GM18499 (cell line): ENCODE results near the gene EEFSEC.

ENCODE experiments used
- ATAC-seq: cut with Tn5 transposase; IDR thresholded peaks from one replicate; pipeline ENCODE4 v1.9.1; 2021; ENCODE audit warnings: moderate number of reproducible peaks; ENCODE audit not compliant: insufficient read depth, unreplicated experiment

The EEFSEC gene

DNA sequence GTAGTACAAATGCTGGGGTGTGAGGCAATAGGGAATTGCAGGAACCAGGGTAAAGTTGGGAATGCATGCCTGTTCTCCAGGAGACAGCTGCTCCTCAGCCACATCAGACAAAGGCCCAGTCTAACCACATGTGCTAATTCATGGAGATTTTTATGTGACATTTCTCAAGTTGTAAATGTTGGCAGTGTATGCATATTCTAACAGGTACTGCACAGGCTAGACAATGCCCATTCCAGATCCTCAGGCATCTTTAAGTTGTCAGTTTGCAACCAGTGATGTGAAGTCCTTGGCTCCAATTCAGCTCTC is 84.9 kb downstream of the EEFSEC start:
- no peak for ATAC-seq

DNA sequence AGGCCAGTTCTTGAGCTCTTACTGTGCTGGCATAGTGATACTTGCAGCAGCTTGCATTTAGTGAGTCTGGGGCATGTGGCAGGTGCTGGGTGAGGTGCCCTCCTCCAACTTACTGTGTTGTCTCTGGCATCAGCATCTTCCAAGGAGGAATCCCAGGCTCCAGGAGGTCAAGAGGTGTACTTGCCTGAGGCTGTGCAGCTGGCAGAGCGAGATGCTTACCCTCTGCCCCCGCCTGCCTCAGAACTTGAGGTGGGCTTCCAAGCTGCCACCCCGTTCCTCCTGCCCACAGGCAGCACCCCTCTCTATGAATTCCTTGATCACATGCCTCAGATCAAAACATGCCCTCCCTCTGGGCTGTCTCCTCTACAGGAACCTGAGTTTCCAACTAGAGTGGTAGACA is 86.0 kb downstream of the EEFSEC start:
- no peak for ATAC-seq

DNA sequence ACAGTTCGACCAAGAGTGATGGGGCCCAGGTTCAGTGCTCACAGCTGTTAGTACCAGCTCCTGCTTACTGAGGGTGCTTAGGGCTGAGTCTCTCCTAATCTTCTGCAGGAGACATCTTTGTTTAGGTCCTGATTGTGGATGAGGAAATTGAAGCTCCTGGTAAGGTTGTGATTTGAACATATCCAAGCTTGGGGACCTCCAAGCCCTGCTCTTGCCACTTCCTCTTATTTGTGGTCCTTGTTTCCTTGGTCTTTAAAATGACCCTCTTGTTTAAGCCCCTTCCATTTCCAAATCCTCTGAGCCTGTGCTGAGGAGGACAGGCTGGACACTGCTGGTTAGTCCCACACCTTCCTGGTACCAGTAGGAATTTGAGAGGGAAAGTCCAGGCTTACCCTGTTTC is 87.0 kb downstream of the EEFSEC start:
- ATAC-seq: no peak

DNA sequence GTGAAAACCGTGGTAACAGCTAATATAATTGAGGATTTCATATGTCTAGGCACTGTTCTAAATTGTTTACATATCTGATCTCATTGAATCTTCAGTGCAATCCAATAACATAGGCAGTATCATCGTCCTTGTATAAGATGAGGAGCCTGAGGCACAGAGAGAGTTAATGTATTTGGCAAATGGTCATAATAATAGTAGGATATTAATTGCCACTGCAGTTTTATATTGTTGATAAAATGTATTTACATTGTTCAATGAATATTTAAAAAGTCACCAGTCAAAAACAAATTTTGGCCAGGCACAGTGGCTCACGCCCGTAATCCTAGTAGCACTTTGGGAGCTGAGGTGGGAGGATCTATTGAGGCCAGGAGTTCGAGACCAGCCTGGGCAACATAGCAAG is 88.5 kb downstream of the EEFSEC start:
- ATAC-seq: no peak

DNA sequence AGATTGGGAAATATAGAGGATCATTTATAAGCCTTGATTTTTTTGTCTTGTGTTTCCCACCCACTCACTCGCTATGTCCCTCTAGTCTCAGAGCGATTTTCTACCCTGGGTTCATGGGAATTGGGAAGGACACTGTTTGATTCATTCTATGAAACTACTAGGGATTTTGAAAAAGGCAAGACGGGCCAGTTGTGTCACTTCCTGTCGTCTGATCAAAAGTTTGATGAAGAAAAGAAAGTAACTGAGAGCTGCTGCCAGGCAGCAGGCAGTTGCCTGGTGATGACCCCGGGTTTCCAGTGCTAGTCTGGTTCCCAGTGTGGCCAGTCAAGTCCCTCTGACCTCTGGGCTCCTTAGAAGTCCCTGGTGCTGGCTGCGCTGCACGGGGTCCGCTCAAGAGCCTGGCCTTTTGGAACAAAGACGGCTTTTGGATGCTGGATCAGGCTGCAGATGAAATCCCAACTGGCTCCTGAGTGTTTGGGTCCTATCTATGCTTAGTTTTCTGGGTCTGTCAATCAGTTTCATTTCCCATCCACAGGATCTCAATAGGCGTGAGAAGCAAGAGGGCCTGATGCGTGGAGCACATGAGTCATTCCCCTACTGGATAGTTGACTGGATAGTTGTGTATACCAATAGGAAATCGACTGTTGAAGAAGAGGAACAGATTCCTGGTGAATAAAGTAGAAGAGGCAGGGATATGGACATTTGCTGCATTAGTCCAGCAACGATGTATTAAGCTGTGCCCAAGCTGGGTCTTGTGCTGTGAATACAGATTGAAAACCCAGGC is 89.7 kb downstream of the EEFSEC start:
- ATAC-seq: no peak

DNA sequence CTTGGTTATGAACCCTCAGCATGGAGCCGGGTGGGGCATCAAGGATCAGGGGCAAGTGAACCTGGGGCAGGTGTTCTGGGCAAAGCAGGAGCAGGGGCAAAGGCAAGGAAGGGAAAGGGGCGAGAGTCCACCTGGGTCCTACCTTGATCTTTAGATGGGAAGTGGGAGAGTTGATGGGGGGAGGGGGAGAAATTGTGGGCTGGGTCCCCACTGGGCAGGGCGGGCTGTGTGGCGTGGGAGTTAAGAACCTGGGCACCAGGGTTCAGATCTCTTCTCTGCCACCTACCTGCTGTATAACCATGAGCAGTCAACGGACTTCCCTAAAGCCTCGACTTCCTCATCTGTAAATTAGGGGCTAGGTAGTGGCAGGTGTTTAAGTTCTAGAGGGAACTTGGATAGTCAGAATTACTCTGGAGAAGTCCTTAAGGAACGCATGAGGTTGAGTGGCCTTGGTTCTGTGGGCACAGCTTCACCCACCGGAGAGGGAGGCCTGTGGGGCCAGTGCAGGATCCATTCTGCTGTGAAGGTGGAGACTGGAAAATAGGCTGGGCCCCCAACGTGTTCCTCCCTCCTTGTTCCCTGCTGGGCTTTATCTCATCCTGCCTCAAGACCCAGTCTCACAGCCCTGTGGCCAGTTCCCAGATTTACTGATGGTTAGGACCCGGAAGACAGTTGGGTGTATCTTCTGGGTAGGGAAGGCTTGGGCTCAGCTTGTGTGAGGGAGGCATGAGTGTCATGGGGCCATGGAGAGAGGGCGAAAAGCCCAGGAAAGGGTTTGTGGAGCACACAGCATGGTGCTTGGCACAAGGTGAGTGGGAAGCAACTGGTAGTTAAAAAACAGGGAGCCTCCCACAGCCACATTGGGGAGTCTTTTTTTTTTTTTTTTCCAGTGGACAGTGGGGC is 90.6 kb downstream of the EEFSEC start:
- no peak for ATAC-seq

DNA sequence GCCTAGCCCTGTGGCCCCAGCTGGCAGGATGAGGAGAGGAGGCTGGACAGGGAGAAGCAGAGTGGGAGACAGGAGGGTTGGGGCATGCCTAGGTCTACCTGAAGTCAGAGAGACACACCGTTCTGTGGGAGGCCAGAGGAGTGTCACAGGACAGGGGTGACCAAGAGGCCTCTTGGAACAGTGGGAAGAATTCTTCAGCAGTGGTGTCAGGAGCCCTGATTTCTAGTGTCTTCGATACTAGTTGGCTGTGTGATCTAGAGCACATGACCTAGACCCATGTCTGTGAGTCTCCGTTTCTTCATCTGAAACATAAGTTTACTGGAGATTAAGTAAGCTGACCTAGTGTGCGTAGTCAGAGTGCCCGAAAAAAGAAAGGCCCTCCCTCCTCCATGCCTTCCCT is 92.2 kb downstream of the EEFSEC start:
- ATAC-seq: no peak

DNA sequence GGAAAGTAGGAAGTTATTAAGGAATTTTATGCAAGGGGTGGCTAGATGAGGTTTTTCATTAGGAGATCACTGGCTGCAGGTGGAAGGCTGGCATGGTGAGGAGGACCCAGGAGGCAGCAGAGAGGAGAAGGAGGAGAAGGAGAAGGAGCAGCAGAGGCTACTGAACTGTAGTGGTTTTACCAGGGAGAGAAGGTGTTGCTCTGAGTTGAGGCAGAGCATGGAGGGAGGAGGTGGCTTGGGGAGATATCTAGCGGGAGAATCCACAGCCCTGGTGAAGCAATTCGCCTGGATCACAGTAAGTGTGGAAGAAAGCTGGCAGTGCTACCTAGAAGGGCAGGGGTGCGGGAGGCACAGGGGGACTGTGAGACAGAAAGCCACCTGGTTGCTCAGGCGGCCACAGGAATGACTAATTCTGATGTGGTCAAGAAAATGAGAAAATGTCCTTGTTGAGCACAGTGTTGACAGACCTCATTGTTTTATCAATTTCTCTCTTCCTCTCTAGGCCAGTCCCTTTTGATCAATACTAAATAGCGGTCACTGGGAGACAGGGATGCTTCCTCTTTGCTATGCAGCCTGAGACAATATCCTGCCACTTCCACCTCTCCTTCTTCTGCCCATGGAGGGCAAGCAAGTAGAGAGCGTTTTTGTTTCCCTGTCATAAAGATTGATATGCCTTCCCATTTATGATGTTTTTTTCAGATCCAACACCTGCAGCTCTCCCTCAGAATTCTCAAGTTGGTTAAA is 94.6 kb downstream of the EEFSEC start:
- ATAC-seq: no peak

DNA sequence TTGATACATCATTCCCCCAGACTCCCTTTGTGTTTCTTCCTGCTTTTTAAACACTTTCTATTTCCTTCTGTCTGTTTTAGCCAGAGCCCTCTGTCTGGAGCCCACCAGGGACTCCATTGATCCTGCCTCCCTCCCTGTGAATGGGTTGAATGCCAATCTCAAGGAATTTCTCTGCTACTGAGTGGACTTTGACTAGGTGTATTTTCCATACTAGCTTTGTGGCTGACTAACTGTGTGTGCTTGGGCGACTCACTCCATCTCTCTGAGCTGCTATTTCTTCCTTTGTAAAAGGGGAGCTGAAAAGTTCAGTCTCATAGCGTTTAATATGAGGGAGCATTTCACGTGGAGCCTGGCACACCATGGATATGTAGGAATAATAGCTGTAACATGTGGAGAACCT is 98.8 kb downstream of the EEFSEC start:
- ATAC-seq: no peak

DNA sequence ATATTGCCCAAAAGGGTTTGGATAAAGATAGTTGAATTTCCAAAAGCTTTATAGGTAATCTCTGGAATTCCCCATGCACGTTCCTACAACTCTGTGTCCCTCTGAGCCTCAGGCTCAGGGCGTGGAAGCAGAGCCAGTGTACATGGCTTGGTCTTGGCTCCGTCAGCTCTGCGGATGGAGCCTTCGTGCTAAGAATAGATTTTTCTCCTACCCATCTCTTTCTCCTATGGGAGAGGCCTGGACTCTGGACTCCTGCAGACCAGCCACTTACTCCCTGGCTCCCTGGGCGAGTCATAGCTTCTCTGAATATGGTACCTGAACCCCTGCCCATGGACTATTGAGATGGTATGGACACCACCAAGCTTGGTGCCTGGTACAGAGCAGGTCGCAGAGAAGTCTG is 99.9 kb downstream of the EEFSEC start:
- no peak for ATAC-seq

DNA sequence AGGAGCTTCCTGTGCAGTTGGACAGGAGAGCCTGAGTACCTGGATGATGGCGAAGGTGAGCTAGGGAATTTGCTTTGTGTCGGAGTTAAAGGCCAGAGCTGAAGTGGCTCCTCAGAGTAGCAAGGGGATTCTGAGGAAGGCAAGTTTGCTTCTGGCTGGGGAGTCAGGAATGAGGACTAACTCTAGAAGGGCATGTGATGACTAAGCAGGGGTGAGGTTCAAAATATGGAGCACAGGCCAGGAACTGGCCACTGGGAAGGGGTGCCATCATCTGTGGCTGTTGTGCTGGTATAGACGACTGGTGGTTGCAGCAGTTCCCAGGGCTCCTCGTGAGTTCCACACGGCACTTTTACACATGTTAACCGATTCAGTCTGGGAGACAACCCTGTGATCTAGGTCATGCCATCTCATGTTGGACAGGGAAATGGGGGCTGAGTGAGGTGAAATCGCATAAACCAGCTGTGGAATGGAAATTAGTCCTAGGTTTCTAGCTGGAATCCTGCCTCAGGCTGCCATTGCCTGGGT is 100.8 kb downstream of the EEFSEC start:
- ATAC-seq: no peak

DNA sequence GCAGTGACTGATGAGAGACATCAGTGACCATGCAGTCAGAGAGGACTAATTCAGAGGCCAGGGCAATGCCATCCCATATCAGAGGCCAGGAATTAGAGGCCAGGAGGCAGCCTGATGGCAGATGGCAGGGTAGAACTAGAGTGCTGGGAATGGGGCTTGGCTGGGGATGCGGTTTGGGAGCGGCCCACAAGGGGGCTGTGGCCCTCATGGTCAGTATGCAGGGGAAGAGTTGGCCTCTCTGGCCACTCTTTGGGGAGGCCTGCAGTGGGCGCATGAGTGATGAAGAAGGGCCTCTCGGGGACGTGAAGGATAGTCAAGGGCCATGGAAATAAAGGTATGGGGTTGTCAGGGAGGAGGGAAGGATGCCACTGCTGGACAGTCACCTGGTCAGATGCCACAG is 101.7 kb downstream of the EEFSEC start:
- ATAC-seq: no peak

DNA sequence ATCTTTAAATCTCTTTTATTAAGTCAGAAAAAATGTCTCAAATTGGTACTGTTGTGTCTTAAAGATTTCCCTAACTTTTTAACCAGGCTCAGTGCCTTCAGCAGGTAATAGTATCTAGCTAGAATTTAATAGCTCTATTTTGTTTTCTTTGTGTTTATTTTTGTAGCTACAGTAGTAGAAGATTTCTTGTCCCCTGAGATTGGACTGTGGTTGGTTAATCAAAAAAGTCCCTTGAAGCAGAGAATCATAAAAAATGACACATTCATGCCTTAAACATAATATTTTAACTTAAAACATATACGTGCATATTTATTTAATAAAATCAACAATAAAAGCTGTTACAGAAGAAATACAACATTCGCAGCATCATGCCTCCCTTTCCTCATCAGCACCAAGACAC is 102.8 kb downstream of the EEFSEC start:
- no peak for ATAC-seq

DNA sequence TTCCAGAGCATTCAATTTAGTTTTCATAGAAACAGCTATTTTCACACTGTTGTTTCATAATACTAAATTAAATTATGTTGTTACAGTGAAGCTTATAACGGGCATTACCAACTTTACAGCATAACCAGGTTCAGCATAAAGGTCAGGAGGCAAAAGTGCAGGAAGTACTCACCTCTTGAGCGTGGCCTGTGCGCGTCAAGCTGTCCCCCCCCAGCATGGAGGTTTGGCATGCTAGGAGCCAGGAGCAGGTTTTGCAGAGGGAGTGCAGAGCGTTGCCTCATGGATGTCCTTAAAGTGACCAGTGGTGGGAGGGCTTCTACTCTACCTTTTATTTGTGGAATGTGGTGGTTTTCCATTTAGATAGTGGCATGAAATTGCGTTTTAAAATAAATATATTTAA is 104.4 kb downstream of the EEFSEC start:
- ATAC-seq: no peak

DNA sequence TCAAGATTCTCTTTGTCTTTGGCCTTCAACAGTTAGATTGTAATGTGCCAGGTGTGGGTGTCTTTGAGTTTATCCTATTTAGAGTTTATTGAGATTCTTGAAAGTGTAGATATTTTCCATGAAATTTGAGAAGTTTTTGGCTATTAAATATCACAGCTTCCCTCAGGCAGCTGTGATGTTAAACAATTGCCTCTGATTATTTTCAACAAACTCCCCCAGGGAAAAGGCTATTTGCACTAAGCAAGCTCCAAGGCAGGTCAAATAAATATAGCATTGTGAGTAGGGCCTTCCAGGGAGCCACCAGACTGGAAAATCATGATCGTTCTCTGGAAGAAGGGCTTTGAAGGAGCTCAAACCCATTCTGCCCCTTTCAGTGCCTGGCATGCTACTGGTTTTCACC is 107.0 kb downstream of the EEFSEC start:
- ATAC-seq: no peak

DNA sequence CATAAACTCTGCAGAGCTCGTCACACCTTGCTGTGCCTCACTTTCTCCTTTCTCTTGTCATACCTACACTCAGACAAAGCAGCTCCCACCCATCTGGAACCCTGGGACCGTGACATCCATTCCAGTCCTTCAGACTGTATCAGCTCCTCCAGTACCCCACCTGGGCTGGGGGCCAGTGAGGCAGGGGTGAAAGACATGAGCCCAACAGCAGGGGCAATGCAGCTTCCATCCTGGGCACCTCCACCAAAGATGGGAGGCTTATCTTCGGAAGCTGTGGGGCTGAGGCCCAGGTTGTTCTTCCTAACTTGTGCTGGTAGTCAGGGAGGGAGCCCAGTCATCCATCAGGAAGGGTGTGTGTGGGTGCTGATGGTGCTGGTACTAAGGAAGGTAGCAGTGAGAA is 109.2 kb downstream of the EEFSEC start:
- ATAC-seq: no peak

DNA sequence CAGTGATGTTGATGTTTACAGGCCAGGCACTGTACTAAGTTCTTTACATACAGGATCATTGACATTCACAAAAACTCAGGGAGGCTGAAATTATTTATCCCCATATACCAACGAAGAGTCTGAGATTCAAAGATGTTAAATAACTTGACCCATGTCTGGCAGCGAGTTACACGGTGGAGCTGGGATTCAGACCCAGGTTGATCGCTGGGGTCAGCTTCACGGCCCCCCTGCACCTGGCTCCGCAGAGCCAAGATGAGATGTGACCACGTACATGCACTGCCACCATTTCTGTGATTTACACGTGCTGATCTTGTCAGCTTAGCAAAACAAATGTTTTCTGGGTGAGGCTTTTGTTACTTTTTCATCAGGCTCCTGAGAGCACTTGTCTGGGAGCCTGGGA is 109.8 kb downstream of the EEFSEC start:
- ATAC-seq: no peak

DNA sequence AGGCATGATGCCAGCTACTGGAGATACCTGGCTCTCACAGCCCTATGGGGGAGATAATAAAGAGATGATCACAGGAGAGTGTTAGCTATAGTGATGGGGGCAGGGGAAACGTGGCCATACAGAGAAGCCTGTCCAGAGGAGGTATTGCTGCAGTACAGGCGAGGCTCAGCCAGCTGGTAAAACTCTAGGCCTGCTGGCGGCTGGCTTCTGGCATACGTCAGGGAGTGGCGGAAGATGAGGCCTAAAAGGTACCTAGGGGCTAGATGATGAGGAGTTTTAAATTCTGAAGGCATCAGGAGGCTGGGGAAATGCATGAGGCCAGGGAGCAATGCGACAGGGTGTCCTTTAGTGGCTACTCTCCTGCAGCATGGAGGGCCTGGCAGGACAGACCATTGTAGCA is 110.7 kb downstream of the EEFSEC start:
- no peak for ATAC-seq

DNA sequence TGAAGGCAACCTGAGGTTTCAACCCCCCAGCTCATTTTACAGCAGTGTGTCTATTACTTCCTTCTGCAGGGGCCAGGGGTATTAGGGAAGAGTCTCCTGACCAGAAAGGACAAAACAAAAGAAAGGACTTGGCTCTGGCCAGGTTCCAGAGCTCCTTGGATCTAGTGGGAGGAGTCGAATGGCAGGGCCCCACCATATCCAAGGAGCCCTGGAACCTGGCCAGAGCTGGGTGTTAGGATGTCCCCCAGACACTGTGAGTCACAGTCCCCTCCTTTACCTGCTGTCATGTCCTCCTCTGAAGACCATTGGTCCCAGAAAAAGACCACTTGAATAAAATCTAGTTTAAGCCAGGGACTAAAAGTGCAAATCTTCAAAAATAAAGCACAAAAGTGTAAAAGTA is 113.2 kb downstream of the EEFSEC start:
- ATAC-seq: no peak

DNA sequence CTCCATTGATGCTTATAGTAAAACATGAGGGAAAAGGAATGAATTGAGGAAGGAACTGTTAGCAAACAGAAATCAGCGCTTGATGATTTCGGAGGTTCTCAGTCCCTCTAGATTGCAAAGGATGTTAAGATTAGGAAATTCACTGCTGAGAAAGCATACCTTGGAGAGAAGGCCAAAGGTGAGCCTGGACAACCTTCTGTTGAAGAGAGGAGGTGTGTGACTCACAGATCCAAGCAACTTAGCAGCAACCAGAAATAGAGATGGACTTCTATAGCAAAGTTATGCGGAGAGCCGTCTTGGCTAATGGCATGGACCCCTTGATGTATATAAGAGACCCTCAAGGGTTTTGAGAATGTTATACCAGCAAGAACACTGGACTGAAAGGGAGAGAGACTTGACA is 114.3 kb downstream of the EEFSEC start:
- no peak for ATAC-seq
